ENCODE measurements around the gene MAP1LC3A. TPM values are rescaled to one million over a fixed set of nuclear protein-coding genes. Genes with fewer than 3 reads are reported as not detected.

MAP1LC3A gene
- total and polyA plus RNA-seq, 12 donors: 61.5 to 137 (median 74.6) TPM

GRCh38 chr20:34559311-34560140 is 1.0 kb downstream of the MAP1LC3A start:
- intact Hi-C loops (cut with DNase I): loop anchor here in 1 of 10 donors (5.0 kb wide), 1 partner anchor 148 kb away; no protein-coding TSS in a partner anchor
- TF ChIP-seq, protein P1, sequence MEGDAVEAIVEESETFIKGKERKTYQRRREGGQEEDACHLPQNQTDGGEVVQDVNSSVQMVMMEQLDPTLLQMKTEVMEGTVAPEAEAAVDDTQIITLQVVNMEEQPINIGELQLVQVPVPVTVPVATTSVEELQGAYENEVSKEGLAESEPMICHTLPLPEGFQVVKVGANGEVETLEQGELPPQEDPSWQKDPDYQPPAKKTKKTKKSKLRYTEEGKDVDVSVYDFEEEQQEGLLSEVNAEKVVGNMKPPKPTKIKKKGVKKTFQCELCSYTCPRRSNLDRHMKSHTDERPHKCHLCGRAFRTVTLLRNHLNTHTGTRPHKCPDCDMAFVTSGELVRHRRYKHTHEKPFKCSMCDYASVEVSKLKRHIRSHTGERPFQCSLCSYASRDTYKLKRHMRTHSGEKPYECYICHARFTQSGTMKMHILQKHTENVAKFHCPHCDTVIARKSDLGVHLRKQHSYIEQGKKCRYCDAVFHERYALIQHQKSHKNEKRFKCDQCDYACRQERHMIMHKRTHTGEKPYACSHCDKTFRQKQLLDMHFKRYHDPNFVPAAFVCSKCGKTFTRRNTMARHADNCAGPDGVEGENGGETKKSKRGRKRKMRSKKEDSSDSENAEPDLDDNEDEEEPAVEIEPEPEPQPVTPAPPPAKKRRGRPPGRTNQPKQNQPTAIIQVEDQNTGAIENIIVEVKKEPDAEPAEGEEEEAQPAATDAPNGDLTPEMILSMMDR (IDR thresholded peaks at IDR 0.05): peak in 1 of 9 donors; percentile 13
- DNase-seq (peak in 1 of 2 donors; percentile 39), ATAC-seq (peak; percentile 2 to 28 (median 5))
- Histone ChIP-seq H3K4me3 (peak overlapping the region in 9 of 10 donors; percentile 63 to 93 (median 77)), H3K27me3 (no peaks in the 10 kb centered on the region), H3K9me3 (no peaks in the 10 kb centered on the region), H3K27ac (peak overlapping the region; percentile 71 to 98 (median 94)), H3K4me1 (peaks cover 0 to 28% (median 14%) of the 10 kb centered on the region in 9 donors), H3K36me3 (peaks cover 0 to 13% (median 0%) of the 10 kb centered on the region in 9 donors)
- WGBS, 2 donors: 39 to 43% methylated on average over 43 of the region's 43 CpGs

DNA sequence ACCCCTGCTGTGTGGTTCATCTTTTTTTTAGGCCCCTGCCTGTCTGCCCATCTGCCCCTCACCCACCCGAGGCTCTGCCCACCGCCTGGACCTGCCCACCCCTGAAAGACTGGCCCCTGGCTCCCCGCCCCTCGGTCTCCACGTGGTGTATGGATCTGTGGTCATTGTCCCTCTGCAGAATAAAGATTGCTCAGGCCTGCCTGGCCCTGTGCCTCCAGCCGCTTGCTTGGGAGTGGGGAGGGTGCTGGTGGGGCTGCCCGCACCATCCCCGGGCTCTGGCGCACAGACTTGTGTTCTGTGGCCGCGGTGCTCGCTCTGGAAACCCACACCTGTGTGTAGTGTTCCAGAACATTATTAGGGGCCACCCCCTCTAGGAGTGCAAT is 1.6 kb downstream of the MAP1LC3A start:
- peak overlapping the region in 5 of 10 donors; percentile 95 to 98 (median 96) for H3K27ac ChIP-seq

GRCh38 chr20:34560614-34561013 is 2.1 kb downstream of the MAP1LC3A start:
- ATAC-seq (no peak), DNase-seq (no peak)
- Histone ChIP-seq H3K4me1 (peaks cover 0 to 28% (median 19%) of the 10 kb centered on the region in 9 donors), H3K4me3 (no peak overlapping the region), H3K9me3 (no peaks in the 10 kb centered on the region), H3K36me3 (peaks cover 0 to 13% (median 0%) of the 10 kb centered on the region in 9 donors), H3K27me3 (no peaks in the 10 kb centered on the region), H3K27ac (no peak overlapping the region)
- intact Hi-C loops (cut with DNase I): no loop called here
- TF ChIP-seq, protein P1 (IDR thresholded peaks at IDR 0.05): no peak
- 95 to 96% methylated on average over 7 of the region's 7 CpGs for WGBS, 2 donors

More for the DNA sequence above, 1.6 kb downstream of the MAP1LC3A start:
- TF ChIP-seq, protein P1 (IDR thresholded peaks at IDR 0.05): no peak
- intact Hi-C loops (cut with DNase I): no loop called here
- no peak for DNase-seq
- H3K4me1 ChIP-seq: peaks cover 0 to 28% (median 19%) of the 10 kb centered on the region in 9 donors
- peaks cover 0 to 13% (median 0%) of the 10 kb centered on the region in 9 donors for H3K36me3 ChIP-seq
- no peaks in the 10 kb centered on the region for H3K9me3 ChIP-seq
- 87 to 88% methylated on average over 12 of the region's 12 CpGs for WGBS, 2 donors
- H3K4me3 ChIP-seq: peak overlapping the region in 2 of 10 donors; percentile 72 to 77
- no peaks in the 10 kb centered on the region for H3K27me3 ChIP-seq
- peak in 1 of 8 donors; percentile 8 for ATAC-seq

DNA sequence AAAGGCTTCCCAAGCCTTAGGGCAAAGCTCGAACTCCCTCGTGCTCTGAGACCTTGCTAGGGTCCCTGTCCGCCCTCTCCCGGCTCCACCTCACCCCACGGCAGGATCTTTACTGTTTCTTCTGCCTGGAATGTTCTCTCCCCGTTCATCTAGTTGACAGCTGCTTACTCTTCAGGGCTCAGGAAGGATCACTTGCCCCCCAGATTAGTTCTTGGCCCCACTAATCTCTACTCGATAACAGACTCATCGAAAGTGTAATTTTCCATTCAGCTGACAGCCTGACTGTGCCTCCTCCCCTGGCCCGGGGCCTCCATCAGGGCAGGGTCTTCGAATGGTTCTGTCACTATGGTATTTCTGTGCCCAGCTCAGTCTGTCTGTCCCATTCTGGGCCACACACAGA is 3.1 kb downstream of the MAP1LC3A start:
- Histone ChIP-seq H3K4me1 (peaks cover 0 to 28% (median 19%) of the 10 kb centered on the region in 9 donors), H3K27ac (peak overlapping the region in 2 of 10 donors; percentile 11 to 14), H3K27me3 (no peaks in the 10 kb centered on the region), H3K9me3 (no peaks in the 10 kb centered on the region), H3K4me3 (no peak overlapping the region), H3K36me3 (peaks cover 0 to 24% (median 0%) of the 10 kb centered on the region in 9 donors)
- DNase-seq: no peak
- intact Hi-C loops (cut with DNase I): no loop called here
- WGBS, 2 donors: 60 to 70% methylated on average over 10 of the region's 10 CpGs
- TF ChIP-seq, protein P1 (IDR thresholded peaks at IDR 0.05): no peak
- no peak for ATAC-seq
